ENCODE results near the gene SHLD2.
"Not testable (repeated sequence)": the region's sequence is repeated elsewhere in the genome, so short reads cannot be mapped to it uniquely, and the experiment has no call there.

Gene SHLD2

DNA sequence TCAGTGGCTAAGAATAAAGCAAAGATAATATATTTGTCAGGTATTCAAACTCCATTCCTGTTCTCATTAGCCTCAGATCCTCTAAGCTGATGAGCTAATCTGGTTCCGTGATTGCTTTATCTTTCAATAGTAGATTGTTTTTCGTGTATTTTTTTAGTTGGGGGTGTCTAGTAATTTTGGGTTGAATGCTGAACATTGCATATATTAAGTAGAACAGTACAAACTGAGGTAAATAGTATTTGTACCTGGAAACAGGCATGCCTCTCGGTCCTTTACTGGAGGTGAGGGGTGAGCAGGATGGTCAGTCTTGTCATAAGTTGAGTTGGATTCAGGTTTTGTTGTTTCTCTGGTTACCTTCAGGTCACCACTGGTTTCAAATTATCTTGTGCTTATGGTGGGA is 92.6 kb downstream of the SHLD2 start:
- not testable (repeated sequence) for H3K14ac ChIP-seq (ENCODE audit: low read length); H3K9ac ChIP-seq (ENCODE audit: low read depth, low read length, poor library complexity); H2BK12ac ChIP-seq (ENCODE audit: low read length); DNase-seq (ENCODE audit: low spot score); H4K8ac ChIP-seq (ENCODE audit: low read depth, low read length); H3K79me1 ChIP-seq (ENCODE audit: low read depth, low read length); H3K4me2 ChIP-seq (ENCODE audit: insufficient read depth, low read length, poor library complexity, severe bottlenecking); H2BK120ac ChIP-seq (ENCODE audit: low read depth, low read length); H4K91ac ChIP-seq (ENCODE audit: low read depth, low read length, poor library complexity); H3K4me1 ChIP-seq (ENCODE audit: control insufficient read depth in 2 of 2, insufficient read depth in 1 of 2, low read depth in 1 of 2, low read length in 2 of 2); H3K23ac ChIP-seq (ENCODE audit: low read depth, low read length, poor library complexity); H2AFZ ChIP-seq (ENCODE audit: low read length); H3K18ac ChIP-seq (ENCODE audit: low read length); H3K4me3 ChIP-seq (ENCODE audit: low read length in 2 of 2); H3K27me3 ChIP-seq (ENCODE audit: control insufficient read depth in 3 of 3, insufficient read depth in 3 of 3, low read depth in 1 of 3, low read length in 3 of 3); H3K4ac ChIP-seq (ENCODE audit: low read length); H2BK15ac ChIP-seq (ENCODE audit: low read length); H3K9me3 ChIP-seq (replicated peaks in 1 of 2; ENCODE audit: control insufficient read depth in 2 of 2, insufficient read depth in 1 of 2, low read depth in 1 of 2, low read length in 2 of 2); H2BK5ac ChIP-seq (ENCODE audit: low read length); H2AK5ac ChIP-seq (ENCODE audit: low read depth, low read length); H3K27ac ChIP-seq (replicated peaks; ENCODE audit: low read length)
- WGBS, 2 donors (ENCODE audit: extremely low coverage in 2 of 2, insufficient read length in 2 of 2, insufficient replicate concordance in 1 of 2) = 100% methylated on average over 1 of the region's 3 CpGs; no CpG with 5 or more reads in 1 of the 2 donors
- peaks cover 0 to 44% of the 10 kb centered on the region in 2 donors for H3K36me3 ChIP-seq (replicated peaks in 1 of 2; ENCODE audit: control insufficient read depth in 2 of 2, insufficient read depth in 2 of 2, low read length in 2 of 2)

DNA sequence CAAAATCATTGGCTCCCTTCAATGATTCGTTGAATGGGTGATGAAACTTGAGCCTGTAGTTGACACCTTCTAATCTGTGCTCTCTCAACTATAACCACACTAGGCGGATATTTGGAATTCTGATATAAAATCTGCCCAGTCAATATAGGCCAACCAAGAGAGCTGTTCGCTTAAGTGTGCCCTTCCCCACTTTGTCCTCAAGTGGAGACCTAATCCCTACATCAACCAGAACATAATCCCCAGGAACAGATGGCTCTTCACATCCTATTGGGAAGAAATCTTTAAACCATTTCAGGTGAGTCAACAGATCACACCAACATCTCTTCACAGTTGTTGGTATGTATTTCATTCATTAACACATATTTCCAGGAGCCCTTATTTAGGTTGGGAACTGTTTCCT is 96.8 kb downstream of the SHLD2 start:
- H3K9ac ChIP-seq (ENCODE audit: low read depth, low read length, poor library complexity); H3K23ac ChIP-seq (ENCODE audit: low read depth, low read length, poor library complexity); H3K79me1 ChIP-seq (ENCODE audit: low read depth, low read length); H4K91ac ChIP-seq (ENCODE audit: low read depth, low read length, poor library complexity); H3K4me1 ChIP-seq (ENCODE audit: control insufficient read depth in 2 of 2, insufficient read depth in 1 of 2, low read depth in 1 of 2, low read length in 2 of 2); H3K4me2 ChIP-seq (ENCODE audit: insufficient read depth, low read length, poor library complexity, severe bottlenecking); H2BK120ac ChIP-seq (ENCODE audit: low read depth, low read length); H3K9me3 ChIP-seq (replicated peaks in 1 of 2; ENCODE audit: control insufficient read depth in 2 of 2, insufficient read depth in 1 of 2, low read depth in 1 of 2, low read length in 2 of 2); H3K4me3 ChIP-seq (ENCODE audit: low read length in 2 of 2); H2BK12ac ChIP-seq (ENCODE audit: low read length); H4K8ac ChIP-seq (ENCODE audit: low read depth, low read length); H2AK5ac ChIP-seq (ENCODE audit: low read depth, low read length); H2BK15ac ChIP-seq (ENCODE audit: low read length); H3K4ac ChIP-seq (ENCODE audit: low read length); H3K27ac ChIP-seq (replicated peaks; ENCODE audit: low read length); H3K14ac ChIP-seq (ENCODE audit: low read length); H3K18ac ChIP-seq (ENCODE audit: low read length); H2AFZ ChIP-seq (ENCODE audit: low read length); H3K27me3 ChIP-seq (ENCODE audit: control insufficient read depth in 3 of 3, insufficient read depth in 3 of 3, low read depth in 1 of 3, low read length in 3 of 3); H2BK5ac ChIP-seq (ENCODE audit: low read length); DNase-seq (ENCODE audit: low spot score): not testable (repeated sequence)
- no CpG with 5 or more reads among the region's 3 CpGs for WGBS, 2 donors (ENCODE audit: extremely low coverage in 2 of 2, insufficient read length in 2 of 2, insufficient replicate concordance in 1 of 2)
- peaks cover 0 to 35% of the 10 kb centered on the region in 2 donors for H3K36me3 ChIP-seq (replicated peaks in 1 of 2; ENCODE audit: control insufficient read depth in 2 of 2, insufficient read depth in 2 of 2, low read length in 2 of 2)

DNA sequence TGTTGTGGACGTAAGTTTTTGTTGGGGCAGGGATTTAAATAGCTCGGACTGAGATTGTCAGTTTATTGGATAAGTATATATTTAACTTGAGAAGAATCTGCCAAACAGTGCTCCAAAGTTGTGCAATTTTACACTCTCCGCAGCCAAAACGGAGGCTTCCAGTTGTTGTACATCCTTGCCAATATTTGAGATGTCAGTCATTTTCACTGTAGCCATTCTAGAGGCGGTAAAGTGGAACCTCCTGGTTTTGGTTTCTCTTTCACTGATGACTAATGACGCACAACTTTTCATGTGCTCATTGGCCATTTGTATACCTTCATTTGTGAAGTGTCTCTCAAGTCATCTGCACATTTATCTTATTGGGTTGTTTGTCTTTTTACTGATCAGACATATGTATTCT is 105.9 kb downstream of the SHLD2 start:
- H3K27me3 ChIP-seq (ENCODE audit: control insufficient read depth in 3 of 3, insufficient read depth in 3 of 3, low read depth in 1 of 3, low read length in 3 of 3); H3K23ac ChIP-seq (ENCODE audit: low read depth, low read length, poor library complexity); H2BK120ac ChIP-seq (ENCODE audit: low read depth, low read length); H3K79me1 ChIP-seq (ENCODE audit: low read depth, low read length); H4K8ac ChIP-seq (ENCODE audit: low read depth, low read length); H3K14ac ChIP-seq (ENCODE audit: low read length); H2AFZ ChIP-seq (ENCODE audit: low read length); H2BK15ac ChIP-seq (ENCODE audit: low read length); DNase-seq (ENCODE audit: low spot score); H4K91ac ChIP-seq (ENCODE audit: low read depth, low read length, poor library complexity); H2AK5ac ChIP-seq (ENCODE audit: low read depth, low read length); H3K27ac ChIP-seq (replicated peaks; ENCODE audit: low read length); H3K4me2 ChIP-seq (ENCODE audit: insufficient read depth, low read length, poor library complexity, severe bottlenecking); H2BK12ac ChIP-seq (ENCODE audit: low read length); H2BK5ac ChIP-seq (ENCODE audit: low read length); H3K4me3 ChIP-seq (ENCODE audit: low read length in 2 of 2); H3K4ac ChIP-seq (ENCODE audit: low read length); H3K9me3 ChIP-seq (replicated peaks in 1 of 2; ENCODE audit: control insufficient read depth in 2 of 2, insufficient read depth in 1 of 2, low read depth in 1 of 2, low read length in 2 of 2); H3K18ac ChIP-seq (ENCODE audit: low read length); H3K4me1 ChIP-seq (ENCODE audit: control insufficient read depth in 2 of 2, insufficient read depth in 1 of 2, low read depth in 1 of 2, low read length in 2 of 2); H3K36me3 ChIP-seq (replicated peaks in 1 of 2; ENCODE audit: control insufficient read depth in 2 of 2, insufficient read depth in 2 of 2, low read length in 2 of 2); H3K9ac ChIP-seq (ENCODE audit: low read depth, low read length, poor library complexity): not testable (repeated sequence)
- WGBS, 2 donors (ENCODE audit: extremely low coverage in 2 of 2, insufficient read length in 2 of 2, insufficient replicate concordance in 1 of 2) = no CpG with 5 or more reads among the region's 6 CpGs

DNA sequence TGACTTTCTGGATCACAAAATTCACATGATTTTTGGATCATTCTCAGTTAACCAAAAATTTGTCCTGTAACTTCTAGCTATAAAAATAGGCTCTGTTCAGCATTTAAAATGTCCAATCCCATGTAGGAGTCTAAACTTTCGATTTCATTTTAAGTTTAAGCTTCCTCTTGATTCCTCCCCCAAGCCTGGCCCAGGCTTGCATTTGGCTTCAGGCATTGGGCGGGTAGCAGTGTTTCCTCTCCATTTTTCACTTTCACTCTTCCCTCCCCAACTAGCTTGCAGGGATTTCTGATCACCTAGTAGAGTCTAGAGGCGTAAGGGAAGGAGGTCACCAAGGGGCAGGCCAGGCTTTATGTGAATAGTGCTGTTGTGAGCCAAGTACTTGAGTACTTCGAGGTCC is 109.8 kb downstream of the SHLD2 start:
- not testable (repeated sequence) for H3K23ac ChIP-seq (ENCODE audit: low read depth, low read length, poor library complexity); H3K27me3 ChIP-seq (ENCODE audit: control insufficient read depth in 3 of 3, insufficient read depth in 3 of 3, low read depth in 1 of 3, low read length in 3 of 3); H2BK12ac ChIP-seq (ENCODE audit: low read length); H3K4me1 ChIP-seq (ENCODE audit: control insufficient read depth in 2 of 2, insufficient read depth in 1 of 2, low read depth in 1 of 2, low read length in 2 of 2); H3K9ac ChIP-seq (ENCODE audit: low read depth, low read length, poor library complexity); H3K9me3 ChIP-seq (replicated peaks in 1 of 2; ENCODE audit: control insufficient read depth in 2 of 2, insufficient read depth in 1 of 2, low read depth in 1 of 2, low read length in 2 of 2); H4K91ac ChIP-seq (ENCODE audit: low read depth, low read length, poor library complexity); H3K14ac ChIP-seq (ENCODE audit: low read length); H3K27ac ChIP-seq (replicated peaks; ENCODE audit: low read length); DNase-seq (ENCODE audit: low spot score); H3K4ac ChIP-seq (ENCODE audit: low read length); H3K79me1 ChIP-seq (ENCODE audit: low read depth, low read length); H2BK15ac ChIP-seq (ENCODE audit: low read length); H4K8ac ChIP-seq (ENCODE audit: low read depth, low read length); H2BK120ac ChIP-seq (ENCODE audit: low read depth, low read length); H3K4me2 ChIP-seq (ENCODE audit: insufficient read depth, low read length, poor library complexity, severe bottlenecking); H2AK5ac ChIP-seq (ENCODE audit: low read depth, low read length); H3K4me3 ChIP-seq (ENCODE audit: low read length in 2 of 2); H3K18ac ChIP-seq (ENCODE audit: low read length); H2AFZ ChIP-seq (ENCODE audit: low read length); H2BK5ac ChIP-seq (ENCODE audit: low read length); H3K36me3 ChIP-seq (replicated peaks in 1 of 2; ENCODE audit: control insufficient read depth in 2 of 2, insufficient read depth in 2 of 2, low read length in 2 of 2)
- WGBS, 2 donors (ENCODE audit: extremely low coverage in 2 of 2, insufficient read length in 2 of 2, insufficient replicate concordance in 1 of 2) = no CpG with 5 or more reads among the region's 4 CpGs

Measured in neuronal stem cell (in vitro differentiated cells).